Uterus (tissue), 4 donors: ENCODE data around the gene CCNY. TPM values are rescaled to one million over a fixed set of nuclear protein-coding genes. Genes with fewer than 3 reads are reported as not detected.

Source experiments
- DNase-seq, 2 donors: peaks; one replicate each; pipeline ENCODE4 v3.0.0-alpha.2; 2019 to 2020
- H3K27ac ChIP-seq, 2 donors: fragments of 200-600 bp; sonication (generic); 1 replicate in 1 of 2; 2 replicates in 1 of 2; pipeline ENCODE4 v1.5.1; 2016 to 2018
- H3K27me3 ChIP-seq, 2 donors: fragments of 200-600 bp; sonication (generic); one replicate each; pipeline ENCODE4 v1.5.1; 2018 to 2019; ENCODE audit warnings: control low read depth in 1 of 2
- H3K36me3 ChIP-seq, 2 donors: fragments of 200-600 bp; sonication (generic); one replicate each; pipeline ENCODE4 v1.5.1; 2019; ENCODE audit warnings: control low read depth in 1 of 2
- H3K4me1 ChIP-seq, 2 donors: fragments of 200-600 bp; sonication (generic); one replicate each; pipeline ENCODE4 v1.5.1; 2018 to 2019; ENCODE audit warnings: control low read depth in 1 of 2
- H3K4me3 ChIP-seq, 2 donors: fragments of 200-600 bp; sonication (generic); 1 replicate in 1 of 2; 2 replicates in 1 of 2; pipeline ENCODE4 v1.5.1; 2018 to 2019; ENCODE audit warnings: mild to moderate bottlenecking in 1 of 2
- H3K9me3 ChIP-seq, 2 donors: fragments of 200-600 bp; sonication (generic); one replicate each; pipeline ENCODE4 v1.5.1; 2019; ENCODE audit warnings: control low read depth in 1 of 2
- POLR2A ChIP-seq, 2 donors: fragments of 450-650 bp; IDR thresholded peaks; one replicate each; pipeline ENCODE4 v1.6.1; 2016; ENCODE audit warnings: antibody characterized with exemption in 2 of 2, mild to moderate bottlenecking in 1 of 2, moderate library complexity in 1 of 2
- intact Hi-C: fragments of 100-400 bp; cut with DNase I; formaldehyde crosslinking; loops from one replicate; pipeline ENCODE4 v1.15.1; 2023; ENCODE audit warnings: low total_unique reads
- total RNA-seq, 4 donors: library from RNA; depleted of rRNA in 3 of 4; stranded (reverse); fragments of >200 nt in 3 of 4; gene quantifications; one replicate each; pipeline versions ENCODE4 v1.1.0 to v1.2.4, GENCODE V29; 2014 to 2023
- TF ChIP-seq, protein P1 (sequence below), 4 experiments: fragments of 200-600 bp in 2 of 4; fragments of 450-650 bp in 2 of 4; sonication (generic) in 2 of 4; IDR thresholded peaks; one replicate each; pipeline ENCODE4 v1.5.1; 2016 to 2019; ENCODE audit warnings: antibody characterized with exemption in 4 of 4, mild to moderate bottlenecking in 2 of 4, moderate library complexity in 1 of 4
- donor health status: DM: yes; HTN: yes; CAD: no.

Gene CCNY
- total RNA-seq, 4 donors from 2014 or later = 28.2 to 79.2 (median 46.2) TPM

DNA sequence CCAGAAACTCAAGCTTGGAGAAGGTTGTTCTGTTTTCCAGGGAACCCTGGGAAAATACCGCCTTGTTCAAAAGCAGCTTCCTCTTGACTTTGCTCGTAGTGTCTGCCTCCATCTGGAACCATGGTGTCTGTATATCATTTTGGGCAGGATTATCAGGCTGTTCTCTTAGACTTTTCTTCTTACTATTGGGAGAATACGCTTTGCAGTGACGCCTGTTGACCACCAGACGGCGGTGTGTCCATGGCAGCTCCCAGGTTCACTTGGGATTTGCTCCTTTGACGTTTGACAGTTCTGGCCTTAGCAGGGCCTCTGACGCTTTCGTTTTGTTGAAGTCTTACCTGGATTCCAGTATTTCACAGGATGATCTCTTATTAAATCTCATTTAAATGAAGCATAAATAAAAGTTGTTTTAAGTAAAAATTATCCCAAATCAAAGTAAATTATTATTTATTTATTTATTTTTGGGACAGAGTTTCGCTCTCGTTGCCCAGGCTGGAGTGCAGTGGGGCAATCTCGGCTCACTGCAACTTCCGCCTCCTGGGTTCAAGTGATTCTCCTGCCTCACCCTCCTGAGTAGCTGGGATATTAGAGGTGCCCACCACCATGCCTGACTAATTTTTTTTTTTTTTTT, 227.1 kb downstream of the CCNY start:
- H3K36me3 ChIP-seq = no peaks in the 10 kb centered on the region
- TF ChIP-seq, protein P1, sequence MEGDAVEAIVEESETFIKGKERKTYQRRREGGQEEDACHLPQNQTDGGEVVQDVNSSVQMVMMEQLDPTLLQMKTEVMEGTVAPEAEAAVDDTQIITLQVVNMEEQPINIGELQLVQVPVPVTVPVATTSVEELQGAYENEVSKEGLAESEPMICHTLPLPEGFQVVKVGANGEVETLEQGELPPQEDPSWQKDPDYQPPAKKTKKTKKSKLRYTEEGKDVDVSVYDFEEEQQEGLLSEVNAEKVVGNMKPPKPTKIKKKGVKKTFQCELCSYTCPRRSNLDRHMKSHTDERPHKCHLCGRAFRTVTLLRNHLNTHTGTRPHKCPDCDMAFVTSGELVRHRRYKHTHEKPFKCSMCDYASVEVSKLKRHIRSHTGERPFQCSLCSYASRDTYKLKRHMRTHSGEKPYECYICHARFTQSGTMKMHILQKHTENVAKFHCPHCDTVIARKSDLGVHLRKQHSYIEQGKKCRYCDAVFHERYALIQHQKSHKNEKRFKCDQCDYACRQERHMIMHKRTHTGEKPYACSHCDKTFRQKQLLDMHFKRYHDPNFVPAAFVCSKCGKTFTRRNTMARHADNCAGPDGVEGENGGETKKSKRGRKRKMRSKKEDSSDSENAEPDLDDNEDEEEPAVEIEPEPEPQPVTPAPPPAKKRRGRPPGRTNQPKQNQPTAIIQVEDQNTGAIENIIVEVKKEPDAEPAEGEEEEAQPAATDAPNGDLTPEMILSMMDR (IDR thresholded peaks at IDR 0.05) = peak; percentile 78 to 95 (median 82)
- TF ChIP-seq POLR2A (IDR thresholded peaks at IDR 0.05) = no peak
- DNase-seq = peak; percentile 58 to 61
- H3K27ac ChIP-seq = no peak overlapping the region
- intact Hi-C loops = loop anchor here (10.0 kb wide), 1 partner anchor 229 kb away; the partner anchor contains the start of gene CCNY
- H3K4me1 ChIP-seq = no peaks in the 10 kb centered on the region
- H3K27me3 ChIP-seq = no peaks in the 10 kb centered on the region
- no peaks in the 10 kb centered on the region for H3K9me3 ChIP-seq
- H3K4me3 ChIP-seq = no peak overlapping the region

DNA sequence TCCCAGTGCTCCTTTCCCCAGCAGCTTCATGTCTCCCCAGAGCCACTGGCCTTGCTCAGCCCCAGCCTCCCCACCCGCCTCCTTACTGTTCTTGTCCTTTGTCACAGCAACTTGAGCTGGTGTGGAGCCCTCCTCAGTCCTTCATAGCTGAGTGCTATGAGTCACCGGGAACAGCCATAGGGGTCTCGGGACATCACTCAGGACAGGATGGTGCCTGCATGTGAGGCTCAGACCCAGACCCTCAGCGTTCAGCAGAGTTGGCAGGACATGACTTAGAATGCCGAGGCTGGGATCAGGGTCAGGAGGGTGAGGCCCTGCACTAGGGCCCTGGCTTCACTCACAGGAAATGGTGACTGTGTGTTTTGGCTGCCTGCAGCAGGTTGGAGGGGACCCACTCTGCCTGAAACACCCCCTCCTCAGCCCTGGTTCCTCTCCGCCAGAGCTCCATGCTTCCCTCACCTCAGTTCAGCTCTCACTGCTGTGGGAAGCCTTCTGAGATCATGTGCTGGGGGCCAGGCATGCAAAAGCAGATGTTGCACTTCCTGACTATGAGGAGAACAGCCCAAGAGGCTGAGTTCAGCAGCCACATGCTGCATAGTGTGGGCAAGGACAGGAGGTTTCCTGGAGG, 228.1 kb downstream of the CCNY start:
- no peak overlapping the region for H3K27ac ChIP-seq
- no peaks in the 10 kb centered on the region for H3K4me1 ChIP-seq
- TF ChIP-seq, protein P1 (IDR thresholded peaks at IDR 0.05) = no peak
- TF ChIP-seq POLR2A (IDR thresholded peaks at IDR 0.05) = no peak
- no peaks in the 10 kb centered on the region for H3K9me3 ChIP-seq
- no peak overlapping the region for H3K4me3 ChIP-seq
- intact Hi-C loops = loop anchor here (10.0 kb wide), 1 partner anchor 230 kb away; the partner anchor contains the start of gene CCNY
- no peaks in the 10 kb centered on the region for H3K36me3 ChIP-seq
- H3K27me3 ChIP-seq = no peaks in the 10 kb centered on the region
- no peak for DNase-seq

DNA sequence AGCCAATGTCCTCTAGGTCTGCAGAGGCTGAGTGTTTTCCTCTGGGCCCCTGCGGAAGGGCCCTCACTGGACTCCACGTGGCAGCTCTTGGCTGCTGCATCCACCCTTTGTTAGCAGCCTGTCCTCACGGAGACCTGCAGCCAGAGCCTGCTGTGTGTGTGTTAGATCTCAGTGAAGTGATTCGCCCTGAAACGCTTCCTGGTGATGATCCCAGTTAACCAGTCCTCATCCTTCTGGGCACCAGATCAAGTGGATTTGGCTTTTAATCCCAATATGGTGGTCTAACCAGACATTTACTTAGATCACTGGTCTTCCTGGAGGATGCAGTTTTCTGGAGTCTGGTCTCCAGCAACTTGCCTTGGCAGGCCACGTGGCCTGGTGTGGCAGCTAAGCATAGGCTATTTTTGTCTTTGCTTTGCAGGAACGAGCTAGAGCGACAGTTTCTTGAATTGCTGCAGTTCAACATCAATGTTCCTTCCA, 229.3 kb downstream of the CCNY start:
- Histone ChIP-seq H3K27ac (no peak overlapping the region), H3K4me1 (no peaks in the 10 kb centered on the region), H3K9me3 (no peaks in the 10 kb centered on the region), H3K4me3 (no peak overlapping the region), H3K36me3 (no peaks in the 10 kb centered on the region), H3K27me3 (no peaks in the 10 kb centered on the region)
- TF ChIP-seq, protein P1 (IDR thresholded peaks at IDR 0.05) = no peak
- no peak for TF ChIP-seq POLR2A (IDR thresholded peaks at IDR 0.05)
- intact Hi-C loops = loop anchor here (10.0 kb wide), 1 partner anchor 231 kb away; the partner anchor contains the start of gene CCNY
- DNase-seq = no peak

DNA sequence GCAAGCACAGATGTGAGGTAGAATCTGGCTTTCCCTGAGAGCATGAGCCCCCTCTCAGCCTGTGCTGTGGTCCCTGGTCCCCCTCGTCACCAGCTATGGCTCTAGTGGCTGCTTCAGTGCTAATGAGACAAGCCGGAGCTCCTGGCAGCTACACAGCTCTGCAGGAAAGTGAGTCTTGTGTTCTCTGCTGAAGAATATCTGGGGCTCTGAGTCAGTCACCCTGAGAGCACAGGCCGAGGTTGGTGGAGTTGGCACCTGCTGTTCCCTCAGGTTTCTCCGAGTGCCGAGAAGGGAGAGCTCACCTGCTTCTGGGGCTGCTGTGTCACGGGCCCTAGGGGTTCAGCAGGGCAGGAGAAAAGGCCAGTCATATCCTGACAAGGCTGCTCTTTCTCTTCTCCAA, 231.6 kb downstream of the CCNY start:
- TF ChIP-seq, protein P1 (IDR thresholded peaks at IDR 0.05) = no peak
- TF ChIP-seq POLR2A (IDR thresholded peaks at IDR 0.05) = no peak
- no peak overlapping the region for H3K27ac ChIP-seq
- no peak for DNase-seq
- H3K36me3 ChIP-seq = no peaks in the 10 kb centered on the region
- H3K9me3 ChIP-seq = no peaks in the 10 kb centered on the region
- no peaks in the 10 kb centered on the region for H3K27me3 ChIP-seq
- intact Hi-C loops = loop anchor here (10.0 kb wide), 1 partner anchor 233 kb away; the partner anchor contains the start of gene CCNY
- H3K4me1 ChIP-seq = no peaks in the 10 kb centered on the region
- H3K4me3 ChIP-seq = no peak overlapping the region

DNA sequence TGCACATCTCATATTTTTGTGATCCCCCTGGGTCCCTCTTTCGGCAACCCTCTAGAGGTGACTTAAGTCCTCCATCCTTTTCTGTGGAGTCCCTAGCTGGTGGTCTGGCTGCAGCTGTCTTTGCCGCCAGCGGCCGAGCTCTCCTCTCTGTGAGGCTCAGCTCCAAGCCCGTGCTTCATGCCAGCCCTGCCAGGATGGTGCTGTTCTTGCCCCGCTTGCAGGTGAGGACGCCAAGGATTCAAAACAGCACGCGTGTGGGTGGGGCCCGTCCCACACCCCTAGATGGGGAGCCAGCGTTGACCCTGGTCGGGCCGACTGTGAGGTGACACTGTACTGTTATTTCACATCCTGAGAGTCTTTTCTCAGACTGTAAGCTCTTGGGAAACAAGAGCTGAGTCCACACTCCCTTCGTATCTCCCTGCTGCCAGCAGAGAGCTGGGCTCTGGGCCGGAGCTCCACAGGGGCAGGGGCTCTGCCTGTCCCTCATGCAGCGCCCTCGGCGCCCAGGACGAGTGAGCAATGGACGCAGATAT, 232.2 kb downstream of the CCNY start:
- DNase-seq = no peak
- intact Hi-C loops = loop anchor here (10.0 kb wide), 1 partner anchor 234 kb away; the partner anchor contains the start of gene CCNY
- no peak for TF ChIP-seq POLR2A (IDR thresholded peaks at IDR 0.05)
- TF ChIP-seq, protein P1 (IDR thresholded peaks at IDR 0.05) = no peak
- Histone ChIP-seq H3K36me3 (no peaks in the 10 kb centered on the region), H3K4me3 (no peak overlapping the region), H3K4me1 (no peaks in the 10 kb centered on the region), H3K27ac (no peak overlapping the region), H3K27me3 (no peaks in the 10 kb centered on the region), H3K9me3 (no peaks in the 10 kb centered on the region)
